Activated CD4-positive, alpha-beta T cell treated with anti-CD3 and anti-CD28 coated beads, Interleukin-2, amount 50 U/mL, for 48 hours (primary cell): Measurements from ENCODE around the gene PTPRN2.
"Not testable (repeated sequence)": the region's sequence is repeated elsewhere in the genome, so short reads cannot be mapped to it uniquely, and the experiment has no call there.

Experiments
- DNase-seq, 2 experiments: peaks; one replicate each; pipeline ENCODE4 v3.0.0-alpha.2; 2020

Gene PTPRN2

GRCh38 chr7:158053183-158053915, 534.3 kb downstream of the PTPRN2 start:
- no peak for DNase-seq

- no peak for DNase-seq
These were observed 535.1 kb downstream of the PTPRN2 start for GRCh38 chr7:158052381-158053060.

GRCh38 chr7:158051776-158052175, 535.8 kb downstream of the PTPRN2 start:
- DNase-seq = no peak

GRCh38 chr7:158050978-158051651, 536.5 kb downstream of the PTPRN2 start:
- DNase-seq = no peak

DNA sequence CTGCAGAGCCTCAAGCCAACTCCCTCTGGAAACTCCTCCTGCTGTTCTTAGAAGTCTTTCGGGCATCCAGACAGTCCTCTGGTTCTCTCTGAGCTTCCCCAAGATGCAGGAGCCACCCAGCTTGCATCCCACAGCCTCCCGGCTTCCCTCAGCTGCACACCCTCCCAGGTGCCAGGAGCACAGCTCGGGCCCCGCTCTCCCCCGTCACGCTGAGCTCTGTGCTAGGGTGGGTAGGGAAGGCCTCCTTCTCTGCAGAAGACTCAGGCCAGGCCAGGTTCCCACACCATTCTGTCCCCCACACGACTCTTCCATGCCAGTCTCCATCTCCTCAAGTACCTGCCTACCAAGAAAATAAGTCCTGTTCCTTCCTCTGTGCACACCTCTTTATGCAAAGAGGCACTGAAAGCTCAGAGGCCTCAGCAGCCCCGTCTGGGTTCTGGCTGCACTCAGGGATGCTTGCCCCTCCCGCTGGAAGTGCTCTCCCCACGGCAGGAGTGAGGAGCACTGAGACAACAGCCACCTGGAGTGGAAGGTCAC, 537.1 kb downstream of the PTPRN2 start:
- DNase-seq = no peak

DNA sequence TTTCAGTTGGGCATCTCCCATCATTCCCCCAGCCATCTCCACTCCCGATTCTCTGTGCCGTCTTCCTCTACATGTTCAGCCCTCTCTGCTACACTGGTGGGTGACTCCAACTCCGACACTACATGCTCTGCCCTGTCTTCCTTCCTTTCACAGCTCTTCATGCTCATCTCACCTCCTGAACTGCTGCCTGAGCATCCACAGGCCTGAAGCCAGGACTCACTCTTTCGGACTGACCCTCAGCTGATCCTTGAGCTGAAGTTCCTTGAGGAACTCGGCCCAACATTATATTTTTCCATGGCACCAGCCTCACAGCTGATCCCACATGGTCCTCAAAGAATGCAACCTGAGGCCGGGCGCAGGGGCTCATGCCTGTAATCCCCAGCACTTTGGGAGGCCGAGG, 538.4 kb downstream of the PTPRN2 start:
- no peak for DNase-seq

DNA sequence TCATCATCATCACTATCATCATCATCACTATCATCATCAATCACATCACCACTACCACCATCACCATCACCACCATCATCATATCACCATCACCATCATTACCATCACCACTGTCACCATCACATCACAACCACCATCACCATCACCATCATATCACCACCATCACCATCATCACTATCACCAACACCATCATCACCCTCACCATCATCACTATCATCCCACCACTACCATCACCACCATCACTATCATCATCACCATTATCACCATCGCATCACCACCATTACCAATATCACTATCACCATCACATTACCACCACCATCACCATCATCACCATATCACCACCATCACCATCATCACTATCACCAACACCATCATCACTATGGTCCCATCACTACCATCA, 539.1 kb downstream of the PTPRN2 start:
- no peak for DNase-seq

DNA sequence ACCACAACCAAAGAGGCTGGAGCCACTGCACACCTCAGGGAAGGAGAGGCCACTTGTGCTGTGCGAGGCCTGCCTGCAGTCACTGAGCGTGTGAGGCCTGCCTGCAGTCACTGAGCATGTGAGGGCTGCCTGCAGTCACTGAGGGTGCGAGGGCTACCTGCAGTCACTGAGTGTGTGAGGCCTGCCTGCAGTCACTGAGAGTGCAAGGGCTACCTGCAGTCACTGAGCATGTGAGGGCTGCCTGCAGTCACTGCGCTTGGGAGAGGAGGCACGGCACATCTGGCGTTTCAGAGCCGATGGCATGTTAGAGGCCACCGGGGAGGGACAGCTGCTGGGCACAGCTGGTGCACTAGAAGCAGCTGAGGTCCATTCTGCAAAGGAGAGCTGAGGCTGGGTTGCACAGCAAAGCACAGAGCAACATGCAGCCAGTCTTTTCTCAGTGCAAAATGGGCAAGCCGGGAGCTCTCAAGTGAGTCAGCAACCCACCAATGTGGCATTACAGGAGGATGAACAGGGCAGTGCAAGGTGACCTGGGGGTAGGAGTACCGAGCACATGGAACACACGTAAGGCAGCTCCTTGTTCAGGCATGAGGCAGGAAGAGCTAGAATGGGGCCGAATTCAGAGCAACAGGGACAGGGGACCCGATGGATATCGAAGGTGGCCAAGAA, 540.1 kb downstream of the PTPRN2 start:
- DNase-seq = no peak

DNA sequence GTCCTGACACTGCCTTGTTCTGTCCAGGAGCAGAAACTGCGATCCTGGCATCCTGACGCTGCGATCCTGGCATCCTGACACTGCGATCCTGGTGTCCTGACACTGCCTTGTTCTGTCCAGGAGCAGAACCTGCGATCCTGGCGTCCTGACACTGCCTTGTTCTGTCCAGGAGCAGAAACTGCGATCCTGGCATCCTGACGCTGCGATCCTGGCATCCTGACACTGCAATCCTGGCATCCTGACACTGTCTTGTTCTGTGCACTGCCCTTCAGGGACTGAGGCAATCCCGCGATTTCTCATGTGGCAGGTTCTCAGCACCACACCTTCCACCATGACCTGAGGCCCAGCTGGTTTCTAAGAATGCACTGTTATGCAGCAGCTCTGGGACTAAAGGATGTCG, 541.4 kb downstream of the PTPRN2 start:
- DNase-seq = not testable (repeated sequence)

GRCh38 chr7:158044482-158044823, 543.2 kb downstream of the PTPRN2 start:
- DNase-seq = no peak

DNA sequence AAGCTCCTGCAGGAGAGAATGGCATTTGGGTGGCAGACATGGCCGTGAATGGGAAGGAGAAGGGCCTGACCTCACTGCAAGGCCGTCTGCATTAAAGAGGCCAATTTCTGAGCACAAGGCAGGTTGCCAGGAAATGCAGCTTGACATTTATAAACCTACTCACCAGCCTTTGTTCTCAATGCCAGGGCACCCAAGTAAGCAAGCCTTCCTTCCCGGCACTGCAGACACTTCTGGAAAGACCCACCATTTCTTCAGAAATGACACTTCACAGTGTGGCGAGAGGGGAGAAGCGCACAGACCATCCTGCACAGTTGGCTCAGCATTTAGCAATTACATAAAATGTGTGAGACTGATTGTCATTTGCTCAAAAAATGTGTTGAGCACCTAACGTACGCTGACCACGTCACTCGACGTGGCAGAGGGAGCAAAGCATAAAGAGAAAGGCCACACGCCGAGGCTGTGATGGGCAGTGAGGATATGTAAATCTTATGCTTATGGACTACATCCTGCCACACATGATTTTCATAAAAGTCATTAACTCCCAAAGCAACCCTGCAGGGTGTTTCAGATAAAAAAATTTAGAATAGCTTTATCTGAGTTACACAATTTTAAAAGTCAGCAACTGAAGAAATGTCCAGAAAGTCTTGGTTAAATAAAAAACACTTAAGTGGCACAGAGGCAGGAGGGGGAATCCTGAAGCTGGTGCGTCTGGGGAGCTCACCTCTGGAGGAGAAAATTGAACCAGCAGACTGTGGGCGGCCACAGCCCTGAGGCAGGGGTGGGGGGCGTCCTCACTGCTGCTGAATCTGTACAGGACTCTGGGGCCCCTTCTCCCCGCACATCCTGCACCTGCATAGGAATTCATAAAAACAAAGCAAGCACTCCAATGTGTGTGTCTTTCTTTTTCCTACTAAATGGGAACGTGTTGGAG, 543.8 kb downstream of the PTPRN2 start:
- DNase-seq = no peak

GRCh38 chr7:158042156-158042880, 545.3 kb downstream of the PTPRN2 start:
- no peak for DNase-seq

DNA sequence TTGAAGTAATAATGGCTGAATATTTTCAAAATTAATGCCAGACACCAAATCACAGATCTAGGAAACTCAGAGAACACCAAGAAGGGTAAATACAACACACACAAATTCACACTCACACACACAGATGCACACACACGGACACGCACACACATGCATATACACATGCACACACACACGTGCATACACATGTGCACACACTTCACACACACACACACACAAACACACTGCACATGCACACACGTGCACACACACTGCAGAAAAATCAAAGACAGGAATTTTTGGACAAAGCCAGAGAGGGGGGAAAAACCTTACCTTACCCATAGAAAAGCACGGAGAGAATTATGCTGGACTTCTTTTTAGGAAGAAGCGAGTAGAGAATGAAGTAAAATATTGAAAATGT, 547.4 kb downstream of the PTPRN2 start:
- DNase-seq = no peak

- no peak for DNase-seq
These were observed 548.4 kb downstream of the PTPRN2 start for GRCh38 chr7:158039270-158039669.

- no peak for DNase-seq
These were observed 550.4 kb downstream of the PTPRN2 start for GRCh38 chr7:158037211-158037610.

DNA sequence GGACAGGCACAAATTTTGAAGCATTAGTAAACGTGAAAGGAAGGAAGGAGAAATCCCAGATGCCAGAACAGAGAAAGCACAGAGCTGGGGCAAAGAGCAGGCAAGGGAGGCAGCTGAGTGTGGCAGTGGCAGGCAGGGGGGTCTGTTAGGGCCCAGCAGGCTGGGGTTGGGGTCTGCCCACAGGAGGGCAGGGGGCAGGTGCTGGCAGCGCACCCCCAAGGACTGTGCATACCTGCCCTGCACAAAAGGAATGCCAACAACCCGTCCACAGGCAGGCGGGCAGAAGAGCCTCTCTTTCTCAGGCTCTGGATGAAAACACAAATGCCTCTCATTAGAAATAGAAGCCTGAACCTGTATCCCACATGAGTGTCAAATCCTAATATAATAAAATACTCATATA, 552.3 kb downstream of the PTPRN2 start:
- DNase-seq = no peak

DNA sequence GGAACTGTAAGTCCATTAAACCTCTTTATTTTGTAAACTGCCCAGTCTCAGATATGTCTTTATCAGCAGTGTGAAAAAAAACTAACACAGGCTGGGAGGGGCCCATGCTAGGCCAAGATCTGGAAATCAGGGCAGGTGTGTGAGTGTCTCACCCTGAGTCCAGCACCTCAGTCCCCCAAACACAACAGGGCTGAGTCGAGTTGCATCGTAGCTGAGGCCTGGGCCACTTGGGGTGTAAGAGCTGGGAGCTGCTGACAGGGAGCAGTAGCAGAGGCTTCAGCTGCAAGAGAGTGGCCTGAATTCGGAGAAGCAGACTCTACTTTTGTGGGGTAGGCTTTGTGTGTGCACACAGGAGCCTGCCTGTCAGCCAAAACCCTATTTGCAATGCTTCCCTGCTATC, 553.1 kb downstream of the PTPRN2 start:
- DNase-seq = no peak

- DNase-seq = not testable (repeated sequence)
These were observed 553.7 kb downstream of the PTPRN2 start for GRCh38 chr7:158033925-158034324.

DNA sequence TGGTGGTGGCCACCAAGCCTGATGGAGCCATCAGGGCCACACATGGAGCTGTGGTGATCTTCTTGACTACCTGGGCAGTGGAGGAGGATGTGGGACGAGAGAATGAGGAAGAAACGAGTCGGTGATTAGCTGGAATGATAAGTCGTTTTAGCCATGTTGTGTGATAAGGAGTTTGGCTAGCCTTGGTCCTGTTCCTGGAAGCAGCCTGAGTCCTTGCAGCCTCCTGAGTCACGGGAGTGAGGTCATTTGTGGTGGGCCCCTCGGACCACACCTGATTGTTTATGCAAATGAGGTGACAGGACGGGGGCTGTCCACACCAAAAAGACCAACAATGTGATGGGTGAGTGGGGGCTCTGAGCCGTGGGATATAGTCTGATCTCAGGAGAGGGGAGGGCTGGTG, 554.4 kb downstream of the PTPRN2 start:
- no peak for DNase-seq

- no peak for DNase-seq
These were observed 555.0 kb downstream of the PTPRN2 start for GRCh38 chr7:158032561-158033115.

GRCh38 chr7:158031867-158032308, 555.7 kb downstream of the PTPRN2 start:
- no peak for DNase-seq
